Fibroblast of skin of abdomen (primary cell): ENCODE results near the gene ABHD17B.

Experiments
- DNase-seq: peaks from one replicate; pipeline ENCODE4 v3.0.0-alpha.2; 2013

The ABHD17B gene

GRCh38 chr9:71816916-71817451, 94.0 kb downstream of the ABHD17B start:
- no peak for DNase-seq
